ENCODE results near the gene MFSD2B.

The MFSD2B gene

DNA sequence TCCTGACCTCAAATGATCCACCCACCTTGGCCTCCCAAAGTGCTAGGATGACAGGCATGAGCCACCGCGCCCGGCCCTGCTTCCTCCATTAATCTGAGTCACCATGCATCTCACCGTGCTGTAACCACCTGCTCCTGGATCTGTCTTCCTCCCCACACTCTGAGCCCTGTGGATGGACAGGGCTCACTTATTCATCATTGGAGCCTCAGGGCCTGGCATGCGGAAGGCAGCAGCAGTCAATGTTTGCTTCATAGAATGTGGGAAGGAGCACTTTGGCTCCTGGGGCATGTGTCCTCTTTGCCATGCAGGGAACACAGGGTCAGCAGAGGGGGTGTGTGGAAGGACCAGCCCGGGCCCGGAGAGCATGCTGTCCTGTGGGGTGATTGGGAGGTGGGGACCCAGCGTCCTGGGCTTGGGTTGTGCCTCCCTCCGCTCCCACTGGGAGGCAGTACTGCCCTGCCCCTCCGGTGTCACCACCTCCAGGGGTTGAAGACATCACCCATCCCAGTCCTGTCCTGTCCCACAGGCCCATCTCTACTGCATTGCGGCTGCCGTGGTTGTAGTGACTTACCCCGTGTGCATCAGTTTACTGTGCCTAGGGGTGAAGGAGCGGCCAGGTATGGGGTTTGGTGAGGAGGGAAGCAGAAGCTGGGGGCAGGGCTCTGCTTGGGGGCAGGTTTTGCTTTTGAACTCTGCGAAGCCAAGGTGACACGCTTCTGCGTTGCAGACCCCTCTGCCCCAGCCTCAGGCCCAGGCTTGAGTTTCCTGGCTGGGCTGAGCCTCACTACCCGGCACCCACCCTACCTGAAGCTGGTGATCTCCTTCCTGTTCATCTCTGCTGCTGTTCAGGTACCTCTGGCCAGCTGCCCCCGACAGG is 11.5 kb downstream of the MFSD2B start:
- TF ChIP-seq, protein P1, sequence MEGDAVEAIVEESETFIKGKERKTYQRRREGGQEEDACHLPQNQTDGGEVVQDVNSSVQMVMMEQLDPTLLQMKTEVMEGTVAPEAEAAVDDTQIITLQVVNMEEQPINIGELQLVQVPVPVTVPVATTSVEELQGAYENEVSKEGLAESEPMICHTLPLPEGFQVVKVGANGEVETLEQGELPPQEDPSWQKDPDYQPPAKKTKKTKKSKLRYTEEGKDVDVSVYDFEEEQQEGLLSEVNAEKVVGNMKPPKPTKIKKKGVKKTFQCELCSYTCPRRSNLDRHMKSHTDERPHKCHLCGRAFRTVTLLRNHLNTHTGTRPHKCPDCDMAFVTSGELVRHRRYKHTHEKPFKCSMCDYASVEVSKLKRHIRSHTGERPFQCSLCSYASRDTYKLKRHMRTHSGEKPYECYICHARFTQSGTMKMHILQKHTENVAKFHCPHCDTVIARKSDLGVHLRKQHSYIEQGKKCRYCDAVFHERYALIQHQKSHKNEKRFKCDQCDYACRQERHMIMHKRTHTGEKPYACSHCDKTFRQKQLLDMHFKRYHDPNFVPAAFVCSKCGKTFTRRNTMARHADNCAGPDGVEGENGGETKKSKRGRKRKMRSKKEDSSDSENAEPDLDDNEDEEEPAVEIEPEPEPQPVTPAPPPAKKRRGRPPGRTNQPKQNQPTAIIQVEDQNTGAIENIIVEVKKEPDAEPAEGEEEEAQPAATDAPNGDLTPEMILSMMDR (IDR thresholded peaks at IDR 0.05): no peak

DNA sequence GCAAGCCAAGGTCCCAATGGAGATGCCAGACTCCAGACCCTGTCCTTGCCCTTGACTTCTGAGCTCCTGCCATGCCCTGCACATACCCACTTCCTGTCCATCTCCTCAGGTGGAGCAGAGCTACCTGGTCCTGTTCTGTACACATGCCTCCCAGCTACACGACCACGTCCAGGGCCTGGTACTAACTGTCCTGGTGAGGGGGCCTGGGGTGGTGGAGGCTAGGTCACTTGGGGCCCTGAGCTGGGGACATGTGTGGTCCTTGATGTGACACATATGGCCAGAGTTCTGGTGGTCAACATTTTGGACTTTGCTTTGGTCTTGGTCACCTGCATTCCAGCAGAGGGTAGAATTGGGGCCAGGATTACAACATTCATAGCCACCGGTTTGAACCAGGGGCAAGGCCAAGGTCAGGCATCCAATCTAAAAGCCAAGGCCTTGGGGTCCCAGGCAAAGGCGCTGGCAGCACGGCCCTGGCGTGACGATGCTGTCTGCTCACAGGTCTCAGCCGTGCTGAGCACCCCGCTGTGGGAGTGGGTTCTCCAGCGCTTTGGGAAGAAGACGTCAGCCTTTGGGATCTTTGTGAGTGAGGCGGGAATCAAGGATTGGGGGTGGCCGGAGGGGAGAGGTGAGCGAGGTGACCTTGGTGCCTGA is 12.6 kb downstream of the MFSD2B start:
- TF ChIP-seq, protein P1 (IDR thresholded peaks at IDR 0.05): no peak

DNA sequence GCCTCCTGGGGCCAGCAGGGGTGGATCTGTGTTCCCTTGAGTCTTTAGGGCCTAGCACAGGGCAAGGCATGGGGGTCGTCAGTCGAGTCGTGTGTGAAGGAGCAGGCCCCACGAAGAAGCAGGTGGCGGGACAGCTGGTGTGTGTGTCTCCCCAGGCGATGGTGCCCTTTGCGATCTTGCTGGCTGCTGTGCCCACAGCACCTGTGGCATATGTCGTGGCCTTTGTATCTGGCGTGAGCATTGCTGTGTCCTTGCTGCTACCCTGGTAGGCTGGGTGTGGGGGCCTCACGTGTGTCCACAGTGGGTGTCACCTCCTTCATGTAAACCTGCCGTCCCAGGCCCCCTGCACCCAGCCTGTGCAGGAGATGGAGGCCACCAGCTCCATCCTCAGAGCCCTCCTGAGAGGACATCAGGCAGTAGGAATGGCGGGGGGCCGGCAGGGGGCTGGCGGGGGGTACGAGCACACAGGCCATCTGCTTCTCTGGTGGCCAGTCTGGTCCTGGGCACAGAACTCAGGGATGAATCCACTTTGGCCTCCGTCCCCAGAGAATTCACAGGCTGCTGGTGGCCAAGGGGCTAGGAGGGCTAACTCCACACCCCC is 13.2 kb downstream of the MFSD2B start:
- TF ChIP-seq, protein P1 (IDR thresholded peaks at IDR 0.05): no peak

DNA sequence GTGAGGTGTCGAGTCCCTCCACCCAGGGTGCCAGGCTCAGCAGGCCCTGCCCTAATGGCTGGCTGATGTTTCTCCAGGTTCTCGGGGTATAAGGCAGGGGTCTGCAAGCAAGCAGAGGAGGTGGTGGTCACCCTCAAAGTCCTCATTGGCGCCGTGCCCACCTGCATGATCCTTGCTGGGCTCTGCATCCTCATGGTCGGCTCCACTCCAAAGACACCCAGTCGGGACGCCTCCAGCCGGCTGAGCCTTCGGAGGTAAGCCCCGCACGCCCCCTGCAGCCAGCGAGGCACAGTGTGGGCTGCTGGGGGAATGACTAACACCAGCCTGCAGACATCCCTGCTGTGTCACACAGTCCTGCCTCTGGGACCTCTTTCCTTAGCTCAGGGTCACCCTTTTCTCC is 14.1 kb downstream of the MFSD2B start:
- TF ChIP-seq, protein P1 (IDR thresholded peaks at IDR 0.05): no peak

DNA sequence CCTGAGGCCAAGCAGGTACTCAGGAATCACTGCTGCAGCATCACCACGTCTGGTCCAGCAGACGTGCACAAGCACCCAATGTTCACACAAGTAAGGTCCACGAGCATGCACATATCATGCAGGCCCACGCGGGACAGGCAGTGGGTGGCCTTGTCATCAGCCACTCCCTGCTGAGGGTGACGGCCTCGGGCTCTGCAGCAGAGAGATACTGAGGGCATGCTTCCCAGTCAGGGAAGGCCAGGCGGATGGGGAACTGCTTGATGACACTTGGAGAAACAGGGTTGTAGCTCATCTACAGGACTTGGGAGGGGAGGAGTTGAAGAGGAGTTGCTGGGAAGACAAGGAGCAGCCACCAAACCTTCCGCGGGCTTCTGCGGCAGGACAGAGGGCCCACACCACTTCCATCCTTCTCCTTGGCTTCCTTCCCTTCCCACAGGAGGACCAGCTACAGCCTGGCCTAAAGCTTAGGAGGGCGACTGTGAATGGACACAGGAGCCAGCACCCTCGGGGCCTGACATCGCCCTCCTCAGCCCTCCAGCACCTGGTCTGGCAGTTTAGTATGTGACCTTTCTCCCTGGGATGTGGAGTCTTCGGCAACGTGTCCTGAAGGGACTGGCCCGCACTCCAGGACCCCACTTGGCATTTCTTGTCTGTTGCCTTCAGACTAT is 15.2 kb downstream of the MFSD2B start:
- TF ChIP-seq, protein P1 (IDR thresholded peaks at IDR 0.05): no peak

DNA sequence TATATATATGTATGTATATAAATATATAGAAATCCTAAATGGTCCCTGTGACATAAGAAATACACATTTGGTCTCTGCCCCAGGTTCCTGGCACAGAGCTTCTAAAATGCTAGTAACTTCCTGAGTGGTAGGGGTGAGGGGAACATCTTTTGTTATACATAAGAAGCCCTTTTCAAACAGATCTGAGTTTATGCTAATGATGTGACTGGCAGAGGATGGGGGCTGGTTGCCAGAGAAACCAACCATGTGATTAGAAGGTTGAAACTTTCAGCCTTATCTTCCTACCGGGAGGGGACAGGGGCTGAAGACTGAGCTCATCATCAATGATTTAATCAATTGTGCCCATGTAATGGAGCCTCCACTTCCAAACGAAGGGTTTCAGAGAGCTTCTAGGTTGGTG is 16.3 kb downstream of the MFSD2B start:
- TF ChIP-seq, protein P1 (IDR thresholded peaks at IDR 0.05): no peak

DNA sequence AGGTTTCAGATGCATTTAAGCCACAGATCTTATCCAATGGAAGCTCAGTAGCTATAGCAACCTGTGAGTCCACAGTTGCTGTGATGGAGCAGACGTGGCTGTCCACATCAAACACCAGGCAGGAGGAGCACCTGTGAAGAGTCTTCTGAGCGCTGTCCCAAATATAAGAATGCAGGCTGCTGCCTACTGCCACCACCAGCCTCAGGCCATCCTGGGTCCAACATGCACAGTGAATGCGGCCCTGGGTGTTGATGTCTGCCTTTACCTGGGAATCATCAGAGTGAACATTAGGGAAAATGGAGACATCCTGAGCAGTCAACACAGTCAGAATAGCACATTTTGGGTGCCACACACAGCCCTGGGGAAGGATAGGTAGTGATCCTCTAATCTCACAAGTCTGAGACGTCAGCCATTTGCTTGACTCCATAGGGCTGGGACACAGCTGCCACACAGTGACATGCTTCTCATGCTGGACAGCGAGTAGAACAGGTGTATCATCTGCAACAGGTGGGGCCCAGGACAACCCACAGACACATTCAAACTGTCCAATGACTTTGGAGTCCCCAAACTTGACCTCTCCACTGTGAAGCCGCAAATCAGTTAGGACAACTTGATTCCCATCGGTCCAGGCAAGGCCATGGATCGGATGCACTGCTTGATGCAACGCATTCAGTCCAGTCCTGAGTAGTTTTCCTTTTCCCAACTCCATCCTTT is 29.1 kb downstream of the MFSD2B start:
- TF ChIP-seq, protein P1 (IDR thresholded peaks at IDR 0.05): no peak

All from LNCAP (cell line).